ENCODE measurements around the gene HGS. TPM values are rescaled to one million over a fixed set of nuclear protein-coding genes. Genes with fewer than 3 reads are reported as not detected.
A peak's percentile ranks its signal among the peaks of the same experiment; 100 is the strongest.

HGS gene
- total RNA-seq, 4 donors from 2014 or later = 118 to 186 (median 171) TPM

DNA sequence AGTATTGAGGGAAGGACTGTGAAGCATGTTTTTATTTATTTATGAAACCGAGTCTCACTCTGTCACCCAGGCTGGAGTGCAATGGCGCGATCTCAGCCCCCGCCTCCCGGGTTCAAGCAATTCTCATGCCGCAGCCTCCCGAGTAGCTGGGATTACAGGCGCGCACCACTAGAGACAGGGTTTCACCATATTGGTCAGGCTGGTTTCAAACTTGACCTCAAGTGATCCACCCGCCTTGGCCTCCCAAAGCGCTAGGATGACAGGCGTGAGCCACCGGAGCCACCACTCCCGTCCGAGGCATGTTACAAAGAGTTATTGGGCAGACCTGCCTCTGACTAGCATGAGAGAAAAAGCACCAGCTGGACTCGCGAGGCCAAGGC, 22.4 kb downstream of the HGS start:
- H3K27me3 ChIP-seq = no peaks in the 10 kb centered on the region
- no peaks in the 10 kb centered on the region for H3K9me3 ChIP-seq
- H3K27ac ChIP-seq = no peak overlapping the region
- peaks cover 14 to 40% (median 24%) of the 10 kb centered on the region in 4 donors for H3K4me1 ChIP-seq
- H3K36me3 ChIP-seq = peaks cover 0 to 41% (median 0%) of the 10 kb centered on the region in 3 donors
- no peak overlapping the region for H3K4me3 ChIP-seq
- DNase-seq = no peak
- TF ChIP-seq POLR2A (IDR thresholded peaks at IDR 0.05) = no peak
- TF ChIP-seq, protein P1, sequence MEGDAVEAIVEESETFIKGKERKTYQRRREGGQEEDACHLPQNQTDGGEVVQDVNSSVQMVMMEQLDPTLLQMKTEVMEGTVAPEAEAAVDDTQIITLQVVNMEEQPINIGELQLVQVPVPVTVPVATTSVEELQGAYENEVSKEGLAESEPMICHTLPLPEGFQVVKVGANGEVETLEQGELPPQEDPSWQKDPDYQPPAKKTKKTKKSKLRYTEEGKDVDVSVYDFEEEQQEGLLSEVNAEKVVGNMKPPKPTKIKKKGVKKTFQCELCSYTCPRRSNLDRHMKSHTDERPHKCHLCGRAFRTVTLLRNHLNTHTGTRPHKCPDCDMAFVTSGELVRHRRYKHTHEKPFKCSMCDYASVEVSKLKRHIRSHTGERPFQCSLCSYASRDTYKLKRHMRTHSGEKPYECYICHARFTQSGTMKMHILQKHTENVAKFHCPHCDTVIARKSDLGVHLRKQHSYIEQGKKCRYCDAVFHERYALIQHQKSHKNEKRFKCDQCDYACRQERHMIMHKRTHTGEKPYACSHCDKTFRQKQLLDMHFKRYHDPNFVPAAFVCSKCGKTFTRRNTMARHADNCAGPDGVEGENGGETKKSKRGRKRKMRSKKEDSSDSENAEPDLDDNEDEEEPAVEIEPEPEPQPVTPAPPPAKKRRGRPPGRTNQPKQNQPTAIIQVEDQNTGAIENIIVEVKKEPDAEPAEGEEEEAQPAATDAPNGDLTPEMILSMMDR (IDR thresholded peaks at IDR 0.05) = no peak

- no peak for DNase-seq
- peaks cover 0 to 35% (median 0%) of the 10 kb centered on the region in 3 donors for H3K36me3 ChIP-seq
- H3K4me3 ChIP-seq = no peak overlapping the region
- H3K27me3 ChIP-seq = no peaks in the 10 kb centered on the region
- H3K9me3 ChIP-seq = no peaks in the 10 kb centered on the region
- TF ChIP-seq, protein P1 (IDR thresholded peaks at IDR 0.05) = no peak
- TF ChIP-seq POLR2A (IDR thresholded peaks at IDR 0.05) = no peak
- peaks cover 9 to 37% (median 20%) of the 10 kb centered on the region in 4 donors for H3K4me1 ChIP-seq
- H3K27ac ChIP-seq = no peak overlapping the region
Observed at GRCh38 chr17:81706757-81707624, 23.2 kb downstream of the HGS start.

- Histone ChIP-seq H3K9me3 (no peaks in the 10 kb centered on the region), H3K27ac (no peak overlapping the region), H3K4me3 (no peak overlapping the region), H3K4me1 (peaks cover 7 to 38% (median 18%) of the 10 kb centered on the region in 4 donors), H3K27me3 (no peaks in the 10 kb centered on the region), H3K36me3 (peaks cover 0 to 35% (median 0%) of the 10 kb centered on the region in 3 donors)
- DNase-seq = no peak
- TF ChIP-seq, protein P1 (IDR thresholded peaks at IDR 0.05) = no peak
- TF ChIP-seq POLR2A (IDR thresholded peaks at IDR 0.05) = no peak
Observed at GRCh38 chr17:81707725-81708646, 24.2 kb downstream of the HGS start.

GRCh38 chr17:81708739-81709185, 25.0 kb downstream of the HGS start:
- DNase-seq = no peak
- TF ChIP-seq, protein P1 (IDR thresholded peaks at IDR 0.05) = no peak
- no peak for TF ChIP-seq POLR2A (IDR thresholded peaks at IDR 0.05)
- Histone ChIP-seq H3K27me3 (no peaks in the 10 kb centered on the region), H3K4me1 (peaks cover 7 to 44% (median 18%) of the 10 kb centered on the region in 4 donors), H3K36me3 (peaks cover 0 to 35% (median 0%) of the 10 kb centered on the region in 3 donors), H3K9me3 (no peaks in the 10 kb centered on the region), H3K27ac (no peak overlapping the region), H3K4me3 (no peak overlapping the region)

- Histone ChIP-seq H3K4me3 (peak overlapping the region in 2 of 4 donors; percentile 94 to 99), H3K27ac (peak overlapping the region; percentile 77 to 95 (median 82)), H3K27me3 (no peaks in the 10 kb centered on the region), H3K4me1 (peaks cover 7 to 48% (median 14%) of the 10 kb centered on the region in 4 donors), H3K36me3 (peaks cover 0 to 40% (median 0%) of the 10 kb centered on the region in 3 donors), H3K9me3 (no peaks in the 10 kb centered on the region)
- peak in 2 of 3 donors; percentile 58 to 66 for DNase-seq
- TF ChIP-seq POLR2A (IDR thresholded peaks at IDR 0.05) = no peak
- TF ChIP-seq, protein P1 (IDR thresholded peaks at IDR 0.05) = peak in 1 of 6 experiments; percentile 4
Observed at GRCh38 chr17:81710514-81711308, 26.9 kb downstream of the HGS start.

All from Peyer's patch (tissue), 4 donors.